NCI-H128 (cell line): ENCODE results near the gene TMEM248.
"Not testable (repeated sequence)": the region's sequence is repeated elsewhere in the genome, so short reads cannot be mapped to it uniquely, and the experiment has no call there.

Experiments
- DNase-seq: peaks from one replicate; lab custom pipeline; 2025; ENCODE audit not compliant: unreplicated experiment; lab: John Stamatoyannopoulos, UW

The TMEM248 gene, protein sequence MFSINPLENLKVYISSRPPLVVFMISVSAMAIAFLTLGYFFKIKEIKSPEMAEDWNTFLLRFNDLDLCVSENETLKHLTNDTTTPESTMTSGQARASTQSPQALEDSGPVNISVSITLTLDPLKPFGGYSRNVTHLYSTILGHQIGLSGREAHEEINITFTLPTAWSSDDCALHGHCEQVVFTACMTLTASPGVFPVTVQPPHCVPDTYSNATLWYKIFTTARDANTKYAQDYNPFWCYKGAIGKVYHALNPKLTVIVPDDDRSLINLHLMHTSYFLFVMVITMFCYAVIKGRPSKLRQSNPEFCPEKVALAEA

DNA sequence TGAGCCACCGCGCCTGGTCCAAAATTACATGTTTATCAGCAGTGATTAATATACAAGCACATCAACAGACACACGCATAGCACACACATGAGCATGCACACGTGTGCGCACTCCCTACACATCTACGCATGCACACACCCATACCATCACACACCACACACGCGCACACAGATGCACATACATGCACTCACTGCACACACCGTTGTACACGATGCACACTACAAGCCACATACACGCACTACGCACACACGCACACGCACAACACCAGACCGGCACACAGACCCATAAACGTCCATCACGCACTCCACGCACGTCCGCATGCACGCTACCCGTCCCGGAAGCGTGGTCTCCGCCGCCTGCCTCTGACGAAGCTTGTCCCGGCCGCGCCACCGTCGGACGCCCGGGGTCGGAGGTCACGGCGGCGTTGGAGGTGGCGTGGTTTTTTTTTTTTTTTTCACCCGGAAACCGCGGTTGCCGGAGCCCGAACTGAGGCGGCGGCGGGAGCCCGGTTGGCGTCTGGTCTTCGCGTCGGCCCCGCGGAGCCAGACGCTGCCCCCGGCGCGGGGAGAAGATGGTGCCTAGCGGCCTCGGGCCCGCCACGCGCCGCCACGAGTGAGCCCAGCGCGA lies at the start of gene TMEM248:
Gene TMEM248, plus strand, starts transcription at position 457 of the 627 bp plus-strand sequence. CDS start 20,641 bp downstream, outside the sequence.
- DNase-seq = peak; percentile 68

DNA sequence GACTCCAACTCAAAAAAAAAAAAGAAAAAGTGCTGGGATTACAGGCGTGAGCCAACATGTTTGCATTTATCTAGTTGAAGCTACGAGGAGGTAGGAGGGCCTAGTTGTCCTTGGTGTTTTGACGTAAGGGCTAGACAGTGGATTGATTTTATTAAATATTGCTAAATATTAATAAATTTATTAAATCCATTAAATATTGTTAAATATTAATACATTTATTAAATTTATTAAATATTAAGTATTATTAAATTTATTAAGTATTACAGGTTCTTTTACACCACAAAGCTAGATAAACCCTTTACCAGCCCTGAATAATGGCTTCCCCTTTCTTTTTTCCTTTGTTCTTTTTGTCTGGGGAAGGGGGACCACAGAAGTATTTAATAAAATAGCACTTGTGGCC lies 47.5 kb upstream of the TMEM248 start:
- no peak for DNase-seq

DNA sequence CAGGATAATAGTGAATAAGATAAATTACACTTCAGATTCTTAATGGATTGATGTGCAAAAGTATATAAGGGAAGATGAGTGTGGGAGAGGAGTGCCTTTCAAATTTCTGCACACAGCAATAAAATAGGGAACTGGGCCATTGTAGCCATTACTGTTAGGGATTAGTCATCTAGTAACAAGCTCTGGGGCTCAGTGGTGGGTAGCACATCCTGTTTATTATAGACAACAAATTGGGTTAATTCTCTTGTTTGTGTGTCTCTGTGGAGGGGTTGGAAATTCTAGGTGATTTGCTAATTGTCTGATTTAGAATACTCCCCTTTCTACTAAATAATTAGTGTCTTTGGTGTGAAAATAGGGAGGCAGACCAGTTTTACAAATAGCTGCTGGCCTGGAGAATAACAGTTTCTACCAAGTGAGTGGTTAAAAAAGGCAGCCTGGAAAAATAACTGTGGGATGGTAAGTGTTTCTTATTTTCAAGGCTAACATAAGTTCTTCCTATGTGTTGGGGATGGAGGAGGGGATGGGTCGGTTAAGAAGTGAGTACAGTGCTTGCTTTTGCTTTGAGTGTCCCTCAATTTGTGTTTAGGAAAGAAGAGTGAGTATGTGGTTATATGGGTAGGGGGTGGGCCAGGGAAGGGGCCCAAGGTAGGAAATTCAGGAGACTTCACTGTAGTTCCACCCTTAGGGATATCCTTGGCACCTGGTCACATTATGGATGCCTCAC lies 43.3 kb upstream of the TMEM248 start:
- no peak for DNase-seq

DNA sequence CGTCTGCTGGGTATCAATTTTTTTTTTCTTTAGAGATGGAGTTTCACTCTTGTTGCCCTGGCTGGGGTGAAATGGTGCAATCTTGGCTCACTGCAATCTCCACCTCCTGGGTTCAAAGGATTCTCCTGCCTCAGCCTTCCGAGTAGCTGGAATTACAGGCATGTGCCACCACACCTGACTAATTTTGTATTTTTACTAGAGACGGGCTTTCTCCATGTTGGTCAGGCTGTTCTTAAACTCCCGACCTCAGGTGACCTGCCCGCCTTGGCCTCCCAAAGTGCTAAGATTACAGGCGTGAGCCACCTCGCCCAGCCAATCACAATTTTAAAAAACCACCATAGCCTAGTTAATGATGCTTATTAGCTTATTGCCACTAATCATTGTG lies 42.7 kb upstream of the TMEM248 start:
- DNase-seq = not testable (repeated sequence)

DNA sequence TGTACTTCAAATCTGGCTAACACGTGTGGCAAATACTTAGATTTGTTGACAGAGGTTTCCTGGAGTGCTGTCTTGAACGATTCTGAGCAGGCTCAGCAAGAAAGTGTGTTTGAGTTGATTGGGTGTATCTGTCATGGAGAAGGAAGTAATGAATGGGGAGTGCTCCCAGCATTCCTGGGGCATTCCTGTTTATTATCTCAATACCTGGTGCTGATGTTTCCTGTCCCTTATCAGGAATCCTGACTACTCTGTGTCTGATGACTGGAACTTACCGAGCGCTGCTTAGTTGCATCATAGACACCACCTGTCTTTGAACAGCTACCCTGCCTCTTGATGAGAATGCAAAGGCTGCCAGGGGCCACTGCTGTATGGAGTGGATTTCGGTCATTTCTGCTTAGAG lies 41.0 kb upstream of the TMEM248 start:
- DNase-seq = no peak

DNA sequence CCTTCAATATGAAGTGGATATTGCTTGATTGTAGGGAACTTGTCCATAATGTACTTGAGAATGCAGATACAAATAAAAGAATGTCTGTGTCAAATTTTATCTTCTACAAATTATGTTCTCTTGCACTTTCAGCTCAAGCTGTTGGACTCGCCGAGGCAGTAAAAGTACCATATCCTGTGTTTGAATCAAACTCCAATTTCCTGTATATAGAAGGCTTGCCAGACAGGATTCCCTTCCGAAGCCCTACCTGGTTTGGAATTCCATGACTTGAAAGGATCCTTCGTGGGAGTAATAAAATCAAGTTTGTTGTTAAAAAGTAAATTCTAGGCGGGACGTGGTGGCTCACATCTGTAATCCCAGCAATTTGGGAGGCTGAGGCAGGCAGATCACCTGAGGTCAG lies 40.4 kb upstream of the TMEM248 start:
- DNase-seq = not testable (repeated sequence)

DNA sequence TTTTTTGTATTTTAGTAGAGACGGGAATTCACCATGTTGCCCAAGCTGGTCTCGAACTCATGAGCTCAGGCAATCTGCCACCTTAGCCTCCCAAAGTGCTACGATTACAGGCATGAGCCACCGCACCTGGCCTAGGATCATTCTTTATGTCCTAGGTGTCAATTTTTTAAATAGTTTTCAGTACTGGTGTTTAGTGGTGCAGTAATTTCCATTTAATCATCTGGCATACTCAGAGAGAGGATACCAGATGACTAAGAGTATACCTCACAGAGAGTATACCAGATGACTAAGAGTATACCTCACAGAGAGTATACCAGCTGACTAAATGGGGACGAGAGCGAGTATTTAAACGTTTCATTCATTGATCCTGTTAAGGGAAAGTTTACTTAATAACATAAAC lies 37.3 kb upstream of the TMEM248 start:
- no peak for DNase-seq

DNA sequence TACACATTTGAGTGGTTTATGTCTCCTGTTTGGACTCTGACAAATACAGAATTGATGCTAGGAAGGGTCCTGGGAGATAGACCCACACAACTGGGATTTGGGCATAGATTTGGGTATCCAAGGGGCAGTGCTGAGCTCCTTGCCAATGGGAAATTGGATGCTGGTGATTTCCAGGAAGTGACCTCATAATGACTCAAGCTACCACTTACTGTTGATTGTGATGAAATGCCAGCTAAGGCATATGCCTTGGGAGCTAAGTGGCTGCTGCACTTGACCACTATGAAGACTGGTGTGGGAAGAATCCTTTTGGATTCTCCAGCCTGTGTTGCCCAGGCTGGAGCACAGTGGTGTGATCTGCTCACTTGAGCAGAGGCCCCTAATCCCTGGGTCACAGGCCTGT lies 36.5 kb upstream of the TMEM248 start:
- not testable (repeated sequence) for DNase-seq

DNA sequence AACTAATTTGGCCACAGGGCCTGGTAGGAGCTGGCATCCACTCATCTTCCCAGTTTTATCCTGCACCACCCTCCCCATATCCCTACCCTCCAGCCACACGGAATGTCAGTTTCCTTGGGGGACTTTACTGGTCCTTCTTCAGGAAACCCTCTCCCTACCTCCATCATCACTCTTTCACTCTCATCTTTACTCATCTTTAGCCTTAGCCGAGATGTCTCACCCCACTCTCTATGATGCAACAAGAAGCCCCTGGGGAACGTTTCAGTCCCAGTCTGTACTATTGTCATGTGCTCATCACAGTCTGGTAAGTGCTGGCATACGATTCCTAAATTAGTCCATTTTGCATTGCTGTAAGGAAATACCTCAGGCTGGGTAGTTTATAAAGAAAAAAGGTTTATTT lies 34.9 kb upstream of the TMEM248 start:
- no peak for DNase-seq

DNA sequence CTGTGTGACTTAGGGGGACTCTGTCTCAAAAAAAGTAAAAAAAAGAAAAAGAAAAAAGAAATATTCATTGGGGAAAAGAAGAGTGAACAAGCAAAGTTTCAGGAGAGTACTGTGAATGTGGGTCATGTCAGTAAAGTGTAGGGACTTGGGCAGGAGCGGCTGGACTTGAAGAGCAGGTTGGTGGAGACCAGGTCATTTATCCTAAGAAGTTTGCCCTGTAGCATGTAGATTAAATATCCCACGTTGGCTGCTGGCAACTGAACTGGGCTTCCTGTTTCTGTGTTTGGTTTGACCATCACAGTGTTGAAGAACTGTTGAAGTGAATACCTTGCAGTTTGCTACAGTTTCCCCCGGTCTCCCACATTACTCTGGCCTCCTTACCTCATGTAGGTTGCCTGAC lies 32.8 kb upstream of the TMEM248 start:
- not testable (repeated sequence) for DNase-seq

DNA sequence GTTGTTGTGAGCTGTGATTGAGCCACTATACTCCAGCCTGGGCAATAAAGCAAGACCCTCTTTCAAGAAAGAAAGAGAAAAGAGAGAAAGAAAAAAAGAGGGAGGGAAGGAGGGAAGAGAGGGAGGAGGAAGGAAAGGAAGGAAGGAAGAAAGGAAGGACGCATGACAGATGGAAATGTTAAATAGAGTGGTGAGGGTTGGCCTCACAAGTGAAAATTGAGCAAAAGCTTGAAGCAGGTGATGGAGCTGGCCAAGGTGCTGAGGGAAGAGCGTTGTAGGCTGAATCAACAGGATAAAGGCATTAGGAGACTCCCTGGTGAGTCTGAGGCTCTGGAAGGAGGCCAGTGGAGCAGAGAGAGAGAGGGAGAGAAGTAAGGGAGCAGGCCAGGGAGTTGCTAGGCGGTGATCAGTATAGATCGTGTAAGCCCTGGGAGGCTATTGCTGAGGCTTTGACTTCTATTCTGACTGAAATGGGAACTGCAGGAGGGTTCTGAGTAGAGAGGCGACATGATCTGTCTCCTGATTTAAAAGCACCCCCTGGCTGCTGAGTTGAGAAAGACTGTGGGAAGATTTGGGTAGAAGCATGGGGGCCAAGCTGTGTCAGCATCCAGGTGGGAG lies 26.5 kb upstream of the TMEM248 start:
- no peak for DNase-seq

DNA sequence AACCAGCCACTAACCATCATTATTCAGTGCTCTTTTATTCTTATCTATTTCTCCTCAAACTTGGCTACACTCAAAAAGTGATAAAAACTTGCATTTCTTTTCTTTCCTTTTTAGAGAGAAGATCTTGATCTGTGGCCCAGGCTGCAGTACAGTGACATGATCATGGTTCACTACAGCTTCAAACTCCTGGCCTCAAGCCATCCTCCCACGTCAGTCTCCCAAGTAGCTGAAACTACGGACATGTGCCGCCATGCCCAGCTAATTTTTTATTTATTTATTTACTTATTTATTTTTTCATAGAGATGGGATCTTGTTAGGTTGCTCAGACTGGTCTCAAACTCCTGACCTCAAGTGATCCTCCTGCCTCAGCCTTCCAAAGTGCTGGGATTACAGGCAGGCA lies 24.6 kb upstream of the TMEM248 start:
- DNase-seq = no peak

DNA sequence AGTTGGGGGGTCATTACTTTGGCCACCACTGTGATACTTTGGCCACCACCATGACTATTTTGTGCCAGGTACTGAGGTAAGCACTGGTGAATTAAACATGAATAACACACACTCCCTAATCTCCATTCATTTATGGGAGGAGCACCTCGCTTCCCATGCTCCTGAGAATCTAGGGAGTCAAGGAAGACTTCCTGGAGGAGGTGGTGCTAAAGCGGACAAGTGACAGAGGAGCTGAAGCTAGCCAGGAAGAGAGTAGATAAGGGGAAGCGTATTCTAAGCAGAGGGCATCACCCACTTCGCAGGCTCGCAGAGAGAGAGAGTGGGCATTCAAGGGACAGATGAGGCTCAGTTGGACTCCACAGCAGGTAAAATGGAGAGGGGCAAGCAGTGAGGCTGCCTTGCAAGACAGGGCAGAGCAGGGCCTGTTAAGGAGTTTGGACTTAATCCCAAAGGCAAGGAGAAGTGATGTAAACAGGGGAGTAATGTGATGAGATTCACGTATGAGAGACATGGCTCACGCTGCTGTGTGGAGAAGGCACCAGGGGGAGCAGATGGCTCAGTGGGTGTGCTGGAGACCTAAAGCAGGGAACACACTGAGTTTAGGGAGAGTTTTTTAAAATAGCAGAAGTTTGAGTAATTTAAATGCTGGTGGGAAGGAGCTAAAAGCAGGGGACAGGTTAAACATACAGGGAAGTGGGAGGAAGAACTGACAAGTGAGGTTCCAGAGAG lies 21.3 kb upstream of the TMEM248 start:
- DNase-seq = no peak

DNA sequence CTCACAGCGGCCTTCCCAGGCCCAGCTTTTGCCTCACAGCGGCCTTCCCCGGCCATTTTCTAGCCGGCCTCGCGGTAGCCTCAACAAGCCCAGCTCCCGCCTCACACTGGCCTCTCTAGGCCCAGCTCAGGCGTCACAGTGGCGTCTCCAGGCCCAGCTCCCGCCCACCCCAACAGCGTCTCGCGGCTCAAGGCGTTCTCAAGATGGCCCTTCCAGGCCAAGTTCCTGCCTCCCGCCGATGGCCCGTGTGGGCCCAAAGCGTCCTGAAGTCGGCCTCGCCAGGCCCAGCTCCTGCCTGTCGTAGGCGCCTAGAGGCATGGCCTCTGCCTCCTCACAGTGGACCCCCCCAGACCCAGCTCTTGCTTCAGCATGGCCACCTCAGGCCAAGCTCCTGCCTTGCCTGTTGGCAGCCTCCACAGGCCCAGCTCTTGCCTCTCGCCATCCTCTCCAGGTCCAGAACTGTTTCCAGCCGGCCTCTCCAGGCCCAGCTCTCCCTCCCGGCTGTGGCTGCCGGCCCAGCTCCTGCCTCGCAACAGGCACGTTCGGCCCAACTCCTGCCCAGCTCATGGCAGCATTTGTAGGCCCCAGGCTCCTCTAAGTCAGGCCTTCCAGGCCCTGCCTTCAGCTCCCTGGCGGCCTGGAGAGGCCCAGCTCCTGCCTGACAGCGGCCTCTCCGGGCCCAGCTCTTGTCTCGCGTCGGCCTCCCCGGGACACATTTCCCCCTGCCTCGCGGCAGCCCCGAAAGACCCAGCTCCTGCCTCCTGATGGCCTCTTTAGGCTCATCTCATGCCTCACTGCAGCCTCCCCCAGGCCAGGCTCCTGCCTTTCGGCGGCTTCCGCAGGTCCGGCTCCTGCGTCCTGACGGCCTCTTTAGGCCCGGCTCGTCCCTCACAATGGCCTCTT lies 18.8 kb upstream of the TMEM248 start:
- DNase-seq = no peak

DNA sequence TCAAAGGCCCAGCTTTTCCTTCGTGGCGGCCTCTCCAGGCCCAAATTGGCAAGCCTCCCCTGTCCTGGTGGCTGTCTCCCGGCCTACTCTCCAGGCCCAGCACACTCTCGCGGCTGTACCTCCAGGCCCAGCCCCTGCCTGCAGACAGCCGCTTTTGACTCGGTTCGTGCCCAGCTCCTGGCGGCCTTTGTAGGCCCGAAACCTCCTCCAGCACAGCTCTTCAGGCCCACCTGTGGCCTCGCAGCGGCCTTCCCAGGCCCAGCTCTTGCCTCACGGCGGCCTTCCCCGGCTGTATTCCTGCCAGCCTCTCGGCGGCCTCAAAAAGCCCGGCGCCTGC lies 18.2 kb upstream of the TMEM248 start:
- no peak for DNase-seq

DNA sequence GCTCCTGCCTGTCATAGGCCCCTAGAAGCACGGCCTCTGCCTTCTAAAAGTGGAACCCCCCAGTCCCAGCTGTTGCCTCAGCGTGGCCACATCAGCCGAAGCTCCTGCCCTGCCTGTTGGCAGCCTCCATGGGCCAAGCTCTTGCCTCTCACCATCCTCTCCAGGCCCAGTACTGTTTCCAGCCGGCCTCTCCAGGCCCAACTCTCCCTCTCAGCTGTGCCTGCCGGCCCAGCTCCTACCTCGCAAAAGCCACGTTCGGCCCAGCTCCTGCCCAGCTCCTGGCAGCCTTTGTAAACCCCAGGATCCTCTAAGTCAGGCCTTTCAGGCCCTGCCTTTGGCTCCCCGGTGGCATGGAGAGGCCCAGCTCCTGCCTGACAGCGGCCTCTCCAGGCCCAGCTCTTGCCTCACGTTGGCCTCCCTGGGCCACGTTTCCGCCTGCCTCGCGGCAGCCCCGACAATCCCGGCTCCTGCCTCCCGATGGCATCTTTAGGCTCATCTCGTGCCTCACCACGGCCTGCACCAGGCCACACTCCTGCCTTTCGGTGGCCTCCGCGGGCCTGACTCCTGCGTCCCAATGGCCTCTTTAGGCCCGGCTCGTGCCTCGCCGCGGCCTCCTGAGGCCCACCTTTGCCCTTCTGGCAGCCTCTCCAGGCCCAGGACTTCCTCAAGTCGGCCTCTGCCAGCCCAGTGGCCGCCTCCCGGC lies 17.5 kb upstream of the TMEM248 start:
- no peak for DNase-seq

DNA sequence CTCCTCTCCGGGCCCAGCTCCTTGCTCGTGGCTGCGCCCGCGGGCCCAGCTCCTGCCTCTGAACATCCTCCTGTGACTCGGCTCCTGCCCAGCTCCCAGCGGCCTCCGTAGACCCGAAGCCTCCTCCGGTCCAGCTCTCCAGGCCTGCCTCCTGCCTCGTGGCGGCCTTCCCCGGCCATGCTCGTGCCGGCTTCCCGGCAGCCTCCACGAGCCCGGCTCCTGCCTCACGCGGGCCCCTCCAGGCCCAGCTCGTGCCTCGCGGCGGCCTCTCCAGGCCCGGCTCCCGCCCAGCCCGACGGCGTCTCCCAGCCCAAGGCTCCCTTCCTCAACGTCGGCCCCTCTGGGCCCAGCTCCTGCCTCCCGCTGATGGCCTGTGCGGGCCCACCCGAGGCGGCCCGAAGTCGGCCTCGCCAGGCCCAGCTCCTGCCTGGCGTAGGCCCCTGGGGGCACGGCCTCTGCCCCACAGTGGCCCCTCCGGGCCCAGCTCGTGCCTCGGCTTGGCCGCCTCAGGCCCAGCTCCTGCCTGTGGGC lies 16.9 kb upstream of the TMEM248 start:
- no peak for DNase-seq

DNA sequence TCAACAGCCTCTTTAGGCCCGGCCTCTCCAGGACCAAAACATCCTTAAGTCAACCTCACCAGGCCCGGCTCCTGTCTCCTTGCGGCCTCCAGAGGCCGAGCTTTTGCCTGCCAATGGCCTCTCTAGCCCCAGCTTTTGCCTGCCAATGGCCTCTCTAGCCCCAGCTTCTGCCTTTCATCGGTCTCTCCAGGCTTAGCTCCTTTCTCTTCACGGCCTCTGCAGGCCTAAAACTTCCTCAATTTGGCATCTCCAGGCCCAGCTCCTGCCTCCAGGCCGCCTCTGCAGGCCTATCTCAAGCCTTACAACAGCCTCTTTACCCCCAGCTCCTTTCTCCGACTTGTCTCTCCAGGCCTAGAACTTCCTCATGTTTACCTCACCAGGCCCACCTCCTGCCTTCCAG lies 15.7 kb upstream of the TMEM248 start:
- DNase-seq = no peak

DNA sequence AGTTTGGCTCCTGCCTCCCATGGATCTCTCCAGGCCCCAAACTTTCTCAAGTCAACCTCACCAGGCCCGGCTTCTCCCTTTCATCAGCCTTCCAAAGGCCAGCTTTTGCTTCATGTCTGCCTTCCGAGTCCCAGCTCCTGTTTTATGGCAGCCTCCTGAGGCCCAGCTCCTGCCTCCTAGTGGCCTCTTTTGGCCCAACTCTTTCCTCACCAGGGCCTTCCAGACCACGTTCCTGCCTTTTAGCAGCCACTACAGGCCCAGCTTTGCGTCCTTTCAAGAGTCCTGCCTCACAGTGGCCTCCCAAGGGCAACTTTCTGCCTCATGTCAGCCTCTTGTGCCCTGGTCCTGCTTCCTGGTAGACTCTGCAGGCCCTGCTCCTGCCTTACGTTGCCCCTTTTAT lies 15.3 kb upstream of the TMEM248 start:
- DNase-seq = no peak
